GM12891 (cell line): ENCODE measurements around the gene UBE3C.

Experiments
- POLR2A ChIP-seq: IDR thresholded peaks from 2 replicates; pipeline ENCODE4 v1.6.1; 2011; ENCODE audit warnings: low read depth, low read length, control low read depth
- POLR2AphosphoS5 ChIP-seq: IDR thresholded peaks from 2 replicates; pipeline ENCODE4 v1.6.1; 2011; ENCODE audit warnings: low read depth, low read length, control low read depth
- TAF1 ChIP-seq: IDR thresholded peaks from 2 replicates; pipeline ENCODE4 v1.6.1; 2011; ENCODE audit warnings: low read depth, low read length, control low read depth

DNA sequence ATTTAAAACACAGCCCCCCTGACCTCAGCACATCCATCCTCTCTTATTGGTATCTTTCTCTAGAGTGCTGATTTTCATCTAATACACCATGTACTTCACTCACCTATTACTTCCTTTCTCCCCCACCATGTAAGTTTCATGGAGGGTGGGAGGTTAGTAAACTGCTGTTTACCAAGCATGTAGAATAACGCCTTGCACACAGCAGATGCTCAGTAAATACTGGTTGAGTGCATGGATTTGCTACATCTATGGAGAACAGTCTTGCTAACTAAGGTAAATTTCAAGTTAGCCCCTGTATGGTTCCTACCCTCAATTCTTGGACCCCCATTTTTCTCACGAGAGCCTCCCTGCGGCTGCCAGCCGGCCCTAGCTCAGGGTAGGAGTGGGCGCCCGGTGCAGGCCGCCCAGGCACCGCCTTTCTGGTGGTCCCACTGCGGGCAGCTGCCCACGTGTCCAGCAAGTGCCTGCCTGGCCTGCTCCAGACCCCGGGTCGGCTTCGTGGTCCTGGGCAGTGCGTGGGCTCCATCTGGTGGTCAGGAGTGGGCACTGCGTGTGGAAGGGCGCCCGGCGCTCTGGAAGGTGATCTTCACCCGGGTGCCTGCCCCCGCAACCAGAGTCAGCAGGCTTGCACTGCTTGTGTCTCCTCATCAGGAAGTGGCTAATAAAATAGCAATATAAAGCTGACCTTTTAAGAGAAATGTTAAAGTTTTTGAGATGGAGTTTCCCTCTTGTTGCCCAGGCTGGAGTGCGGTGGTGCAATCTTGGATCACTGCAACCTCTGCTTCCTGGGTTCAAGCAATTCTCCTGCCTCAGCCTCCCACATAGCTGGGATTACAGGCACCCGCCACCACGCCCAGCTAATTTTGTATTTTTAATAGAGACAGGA, 134.7 kb downstream of the UBE3C start:
- TF ChIP-seq POLR2AphosphoS5: no peak
- no peak for TF ChIP-seq POLR2A
- TF ChIP-seq TAF1: no peak
